Measurements from ENCODE around the gene TTC8.

- TF ChIP-seq POLR2A (IDR thresholded peaks at IDR 0.05) (no peak), CTCF (IDR thresholded peaks at IDR 0.05) (no peak), POLR2AphosphoS5 (IDR thresholded peaks at IDR 0.05) (no peak)
Observed at GRCh38 chr14:88790501-88791251, 33.8 kb upstream of the TTC8 start.
